Adipocyte (in vitro differentiated cells): ENCODE results near the gene APH1B.

Source experiments
- DNase-seq: peaks from one replicate; pipeline ENCODE4 v3.0.0-alpha.2; 2015; ENCODE audit warnings: low read depth
- H3K27me3 ChIP-seq: replicated peaks from 2 replicates; pipeline ENCODE4 v1.7.0; 2013; ENCODE audit warnings: mild to moderate bottlenecking, low read length, moderate library complexity; ENCODE audit not compliant: control insufficient read depth, insufficient read depth
- H3K36me3 ChIP-seq: 2 replicates; pipeline ENCODE4 v1.7.0; 2013; ENCODE audit warnings: low read length, mild to moderate bottlenecking, moderate library complexity; ENCODE audit not compliant: control insufficient read depth, insufficient read depth, severe bottlenecking
- H3K4me1 ChIP-seq: 2 replicates; pipeline ENCODE4 v1.7.0; 2013; ENCODE audit warnings: mild to moderate bottlenecking, low read length, moderate library complexity; ENCODE audit not compliant: control insufficient read depth, insufficient read depth
- H3K4me3 ChIP-seq: 2 replicates; pipeline ENCODE4 v1.7.0; 2013; ENCODE audit warnings: mild to moderate bottlenecking, low read length, moderate library complexity
- H3K9ac ChIP-seq: 2 replicates; pipeline ENCODE4 v1.7.0; 2013; ENCODE audit warnings: mild to moderate bottlenecking, low read length, moderate library complexity
- H3K9me3 ChIP-seq: 2 replicates; pipeline ENCODE4 v1.7.0; 2013; ENCODE audit warnings: mild to moderate bottlenecking, low read length, moderate library complexity; ENCODE audit not compliant: control insufficient read depth

APH1B gene

GRCh38 chr15:63354821-63355650, 77.6 kb downstream of the APH1B start:
- Histone ChIP-seq H3K27me3 (no peaks in the 10 kb centered on the region), H3K4me1 (peaks cover 8% of the 10 kb centered on the region), H3K4me3 (no peak overlapping the region), H3K36me3 (peaks cover 4% of the 10 kb centered on the region), H3K9me3 (no peaks in the 10 kb centered on the region), H3K9ac (no peak overlapping the region)
- DNase-seq = no peak

DNA sequence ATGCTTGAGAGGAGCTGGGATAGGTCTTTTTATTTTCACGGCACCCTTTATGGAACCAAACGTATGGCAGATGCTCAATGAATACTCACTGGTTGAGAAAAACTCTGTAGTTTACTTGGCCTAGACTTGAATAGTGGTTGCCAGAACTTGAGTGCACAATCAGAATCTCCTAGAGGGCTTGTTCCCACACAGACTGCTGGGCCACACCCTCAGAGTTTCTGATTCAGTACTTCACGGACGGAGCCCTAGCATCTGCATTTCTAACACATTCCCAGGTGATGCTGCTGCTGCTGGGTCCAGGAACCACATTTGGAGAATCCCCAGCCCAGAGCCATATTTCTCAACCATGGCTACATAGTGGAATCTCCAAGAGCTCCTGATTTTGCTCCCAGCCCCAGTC, 79.7 kb downstream of the APH1B start:
- Histone ChIP-seq H3K9me3 (no peaks in the 10 kb centered on the region), H3K4me3 (no peak overlapping the region), H3K9ac (no peak overlapping the region), H3K4me1 (no peaks in the 10 kb centered on the region), H3K27me3 (no peaks in the 10 kb centered on the region), H3K36me3 (peaks cover 4% of the 10 kb centered on the region)
- no peak for DNase-seq

GRCh38 chr15:63357731-63358130, 80.3 kb downstream of the APH1B start:
- Histone ChIP-seq H3K9me3 (no peaks in the 10 kb centered on the region), H3K36me3 (peaks cover 4% of the 10 kb centered on the region), H3K9ac (no peak overlapping the region), H3K4me1 (no peaks in the 10 kb centered on the region), H3K4me3 (no peak overlapping the region), H3K27me3 (no peaks in the 10 kb centered on the region)
- DNase-seq = no peak

DNA sequence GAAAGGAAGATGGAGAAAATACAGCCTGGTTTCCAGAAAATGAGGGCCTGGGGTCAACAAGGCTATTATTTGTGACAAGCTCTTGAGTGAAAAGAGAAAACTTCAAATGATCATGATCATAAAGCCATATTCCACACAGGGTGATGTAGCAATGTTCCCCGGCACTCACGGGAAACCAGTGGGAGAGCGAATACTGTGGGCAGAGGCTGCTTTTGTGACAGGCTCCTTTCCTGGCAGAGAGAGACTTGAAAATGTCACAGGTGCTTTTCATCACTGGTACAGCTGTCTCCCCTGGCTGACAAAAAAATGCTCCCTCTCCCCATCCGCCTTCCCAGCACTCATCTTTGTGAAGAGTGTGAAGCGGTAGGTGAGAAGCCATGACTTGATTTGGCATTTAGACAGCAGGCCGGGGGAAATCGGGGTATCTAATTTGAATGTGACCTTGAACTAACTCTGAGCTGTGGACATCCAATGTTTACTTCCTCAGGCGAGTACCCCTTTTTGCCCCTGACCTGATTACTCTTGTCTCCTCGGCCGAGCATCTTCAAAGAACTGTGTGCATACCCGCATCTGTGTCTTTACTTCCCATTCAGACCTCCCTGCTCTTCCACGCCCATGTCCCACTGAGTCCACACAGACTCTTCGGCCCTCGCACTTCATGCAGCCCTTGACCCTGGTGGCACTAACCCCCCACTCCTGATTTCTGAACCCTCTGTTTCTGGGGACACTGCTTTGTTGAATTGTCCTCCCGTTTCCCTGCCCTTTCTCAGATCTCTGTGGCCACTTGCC, 81.0 kb downstream of the APH1B start:
- Histone ChIP-seq H3K9me3 (no peaks in the 10 kb centered on the region), H3K36me3 (peaks cover 4% of the 10 kb centered on the region), H3K27me3 (no peaks in the 10 kb centered on the region), H3K4me1 (no peaks in the 10 kb centered on the region), H3K4me3 (no peak overlapping the region), H3K9ac (no peak overlapping the region)
- DNase-seq = no peak
